Measurements from ENCODE around the gene LAMTOR3. TPM values are rescaled to one million over a fixed set of nuclear protein-coding genes. Genes with fewer than 3 reads are reported as not detected.
"Not testable (repeated sequence)": the region's sequence is repeated elsewhere in the genome, so short reads cannot be mapped to it uniquely, and the experiment has no call there.

LAMTOR3 gene
- total RNA-seq, 1 experiment from 2014 or later: 25.6 TPM

GRCh38 chr4:99830051-99830450 lies 64.2 kb downstream of the LAMTOR3 start:
- DNase-seq (ENCODE audit: low read depth): not testable (repeated sequence)

- no peak for DNase-seq (ENCODE audit: low read depth)
These were observed 65.8 kb downstream of the LAMTOR3 start for GRCh38 chr4:99828477-99828876.

Other genes with a start within 250 kb of the LAMTOR3 start
- 0.17 TPM in 1 of 2 replicates, not detected in the other for gene C4orf54, start 236.6 kb downstream of the LAMTOR3 start, total RNA-seq (2014; rRNA removed; shearing (Covaris generic))
- 0.03 and 0.17 TPM in 2 replicates for gene DAPP1, start 77.6 kb downstream of the LAMTOR3 start, total RNA-seq (2014; rRNA removed; shearing (Covaris generic))
- gene DNAJB14, start 52.2 kb upstream of the LAMTOR3 start, total RNA-seq (2014; rRNA removed; shearing (Covaris generic)): 13.5 and 25.5 TPM in 2 replicates
- 529 and 589 TPM in 2 replicates for gene H2AZ1, start 55.8 kb upstream of the LAMTOR3 start, total RNA-seq (2014; rRNA removed; shearing (Covaris generic))

Data from Daoy (cell line).